HG03095 (cell line): ENCODE data around the gene CCDC47.

Source experiments
- ATAC-seq: cut with Tn5 transposase; IDR thresholded peaks from one replicate; pipeline ENCODE4 v1.9.1; 2021; ENCODE audit warnings: moderate library complexity; ENCODE audit not compliant: unreplicated experiment

The CCDC47 gene

DNA sequence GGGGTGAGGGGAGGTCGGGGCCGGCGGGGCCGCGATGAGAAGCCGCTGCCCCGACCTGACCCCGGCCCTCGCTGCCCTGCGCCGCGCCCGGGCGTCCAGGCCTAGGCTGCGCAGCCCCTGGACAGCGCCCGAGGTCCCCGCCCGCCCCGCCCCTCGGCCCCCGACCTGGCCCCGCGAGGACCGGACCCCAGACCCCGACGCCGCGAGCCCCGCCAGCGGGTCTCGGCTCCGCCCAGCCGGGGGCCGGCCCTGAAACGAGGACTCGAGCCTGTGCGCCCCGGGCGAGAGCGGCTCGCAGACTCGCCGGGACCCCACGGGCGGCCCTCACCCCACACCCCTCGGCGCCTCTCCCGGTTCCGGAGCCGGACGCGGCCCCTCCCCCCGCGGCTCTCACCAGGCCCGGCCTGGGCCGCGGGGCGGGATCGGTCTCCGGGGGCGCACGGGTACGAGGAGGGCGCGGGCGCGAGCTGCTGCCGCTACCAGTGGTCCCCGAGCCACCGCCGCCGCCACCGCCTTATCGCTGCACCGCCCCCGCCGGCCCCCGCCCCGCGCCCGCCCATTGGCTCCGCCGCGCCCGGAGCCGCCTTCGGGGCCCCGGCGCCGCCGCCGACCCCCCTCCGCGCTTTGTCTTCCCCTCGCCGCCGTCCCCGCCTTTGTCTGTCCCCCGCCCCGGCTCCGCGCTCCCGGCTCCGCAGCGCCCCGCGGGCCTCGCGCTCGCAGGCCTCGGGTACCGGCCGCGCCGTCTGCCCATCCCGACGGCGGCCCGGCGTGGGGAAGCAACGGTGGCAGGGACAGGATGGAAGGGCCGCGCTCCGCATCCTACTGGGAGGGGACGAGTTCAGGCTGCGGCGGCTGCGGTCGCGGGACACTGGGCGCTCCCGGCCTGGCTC, 73.5 kb downstream of the CCDC47 start, which contains the start of gene LIMD2:
LIMD2 (minus strand) TSS at position 488 of the 890 bp plus-strand sequence. CDS start 827 bp downstream, outside the sequence.
- ATAC-seq: no peak

DNA sequence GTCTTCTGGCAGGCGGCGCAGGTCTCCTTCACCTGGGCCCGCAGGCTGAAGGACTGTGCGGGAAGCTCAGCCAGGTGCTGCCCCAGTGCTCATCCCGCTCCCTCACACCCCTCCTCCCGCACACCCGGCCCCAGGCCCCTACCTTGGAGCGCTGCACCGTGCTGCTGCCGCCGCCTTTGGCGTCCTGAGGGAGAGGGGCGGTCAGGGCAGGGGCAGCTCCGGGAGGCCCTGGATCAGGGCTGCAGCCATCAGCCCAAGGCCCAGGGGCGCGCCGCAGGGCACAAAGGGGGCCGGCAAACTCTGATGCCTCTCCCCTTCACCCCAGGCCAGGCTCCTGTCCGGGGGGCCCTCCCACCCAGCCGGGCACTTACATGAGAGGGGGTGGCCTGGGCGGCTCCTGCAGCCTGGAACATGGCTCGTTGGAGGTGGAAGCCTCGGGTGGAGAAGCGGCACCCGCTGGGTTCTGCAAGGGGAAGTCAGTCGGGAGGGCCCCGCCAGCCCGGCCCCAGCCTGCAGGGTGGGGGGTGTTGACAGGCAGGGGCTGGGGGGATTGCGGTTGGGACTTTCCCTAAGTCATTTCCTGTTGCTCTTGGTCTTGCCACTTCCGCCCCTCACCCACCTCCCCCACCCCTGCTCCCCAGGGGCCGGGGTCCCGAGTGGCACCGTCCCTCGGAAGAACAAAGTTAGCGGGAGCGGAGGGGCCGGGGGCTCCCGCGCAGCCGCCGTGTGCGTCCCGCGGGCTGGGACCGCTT, 74.3 kb downstream of the CCDC47 start:
- ATAC-seq: no peak

DNA sequence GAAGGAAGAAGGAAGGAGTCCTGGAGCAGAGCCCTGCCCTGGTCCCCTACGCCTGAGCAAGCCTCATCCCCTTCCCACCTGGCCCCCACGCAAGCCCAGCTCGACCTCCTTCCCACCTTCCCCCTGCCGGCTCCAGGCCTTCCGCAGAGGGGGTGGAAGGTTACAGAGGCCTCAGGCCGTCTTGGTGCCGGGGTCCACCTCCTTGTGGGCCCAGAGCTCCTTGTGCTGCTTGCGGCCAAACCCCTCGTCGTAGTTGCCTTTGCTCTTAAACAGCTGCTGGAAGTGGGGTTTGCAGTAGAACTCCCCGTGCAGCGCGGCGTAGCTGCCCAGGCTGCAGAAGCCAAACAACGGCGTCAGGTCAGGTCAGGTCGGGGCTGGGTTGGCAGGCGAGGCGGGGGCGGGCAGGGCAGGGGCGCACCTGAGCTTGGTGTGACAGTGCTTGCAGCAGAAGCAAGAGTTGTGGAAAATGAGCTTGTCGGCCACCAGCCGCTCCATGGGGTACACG, 75.0 kb downstream of the CCDC47 start:
- ATAC-seq: no peak

GRCh38 chr17:63697341-63698286, 75.8 kb downstream of the CCDC47 start:
- no peak for ATAC-seq

DNA sequence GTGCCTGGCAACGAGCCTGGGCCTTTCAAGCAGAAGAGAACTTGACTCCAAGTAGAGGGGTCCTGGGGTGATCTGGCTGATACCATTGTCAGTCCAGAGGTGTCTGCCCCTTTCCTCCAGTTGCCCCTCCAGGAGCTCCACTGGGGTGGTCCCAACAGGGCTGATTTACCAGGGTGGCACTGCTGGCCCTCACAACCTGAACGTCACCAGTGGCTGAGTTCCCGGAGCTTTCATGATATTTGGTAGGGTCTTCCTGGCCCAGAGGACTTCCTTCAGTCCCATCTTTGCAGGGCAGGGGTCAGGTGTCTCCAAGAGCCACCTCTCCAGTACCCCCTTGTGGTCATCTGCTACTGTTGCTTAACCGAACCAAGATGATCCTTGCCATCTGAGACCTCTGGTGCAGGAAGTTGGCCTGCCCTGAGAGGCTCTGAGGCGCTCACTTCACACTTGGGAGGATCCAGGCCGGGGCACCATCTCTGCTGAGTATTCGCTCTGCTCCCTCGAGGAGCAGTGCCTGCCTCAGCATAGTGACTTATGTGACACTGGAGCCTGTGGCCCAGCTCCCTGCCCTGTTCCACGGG, 76.9 kb downstream of the CCDC47 start:
- no peak for ATAC-seq

DNA sequence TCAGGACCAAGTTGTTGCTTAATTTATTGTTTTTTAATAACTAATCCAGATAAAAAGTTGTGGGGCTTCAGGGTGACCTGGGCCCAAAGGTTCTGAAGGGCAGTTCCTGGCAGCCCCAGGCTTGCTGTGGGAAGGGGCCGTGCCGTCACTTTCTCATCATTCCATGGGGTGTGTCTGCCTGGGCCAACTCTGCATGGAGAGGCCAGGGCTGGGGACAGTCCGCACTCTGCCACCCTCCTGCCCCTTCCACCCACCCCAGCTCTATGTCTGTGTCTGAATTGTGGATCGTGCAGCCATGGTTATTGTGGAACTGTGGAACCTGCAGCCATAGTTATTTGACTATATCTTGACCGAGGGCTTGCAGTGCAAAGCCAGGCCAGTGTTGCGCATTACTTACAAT, 77.5 kb downstream of the CCDC47 start:
- no peak for ATAC-seq
